Inflammatory macrophage treated with lipopolysaccharide for 1 hour (primary cell): ENCODE data around the gene ATP6V0A1.

ENCODE experiments used
- DNase-seq, 2 donors: peaks; one replicate each; pipeline ENCODE4 v3.0.0-alpha.2; 2020 to 2022

Gene ATP6V0A1

DNA sequence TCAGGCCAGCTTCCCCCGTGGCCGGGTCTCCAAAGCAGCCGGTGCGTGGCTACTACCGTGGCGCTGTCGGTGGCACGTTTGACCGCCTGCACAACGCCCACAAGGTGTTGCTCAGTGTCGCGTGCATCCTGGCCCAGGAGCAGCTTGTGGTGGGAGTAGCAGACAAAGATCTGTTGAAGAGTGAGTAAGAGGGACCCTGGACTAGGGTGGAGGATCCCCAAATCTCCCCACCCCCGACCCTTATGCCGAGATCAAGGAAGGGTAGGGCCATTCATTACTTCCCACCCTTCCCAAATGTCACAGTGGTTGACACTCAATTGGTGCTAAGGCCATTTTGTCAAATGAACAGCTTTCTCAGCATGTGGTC, 104.4 kb downstream of the ATP6V0A1 start:
- no peak for DNase-seq

DNA sequence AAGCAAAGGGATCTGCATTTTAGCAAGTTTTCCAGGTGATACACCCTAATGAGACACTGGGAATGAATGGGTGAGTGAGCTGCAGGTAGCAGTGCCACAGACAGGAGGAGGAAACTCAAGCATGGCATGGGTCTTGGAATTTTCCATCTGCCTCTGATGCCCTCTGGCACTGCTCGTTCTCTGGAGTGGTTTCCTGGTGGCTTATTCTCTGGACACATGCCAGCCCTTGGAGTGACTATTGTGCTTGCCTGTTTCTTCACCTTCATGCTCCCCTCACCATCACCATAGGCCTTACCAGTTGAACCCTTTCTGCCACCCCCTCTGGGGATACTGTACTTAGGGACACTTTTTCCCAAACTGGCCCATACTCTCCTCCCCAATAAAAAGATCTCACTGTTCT, 104.9 kb downstream of the ATP6V0A1 start:
- no peak for DNase-seq

DNA sequence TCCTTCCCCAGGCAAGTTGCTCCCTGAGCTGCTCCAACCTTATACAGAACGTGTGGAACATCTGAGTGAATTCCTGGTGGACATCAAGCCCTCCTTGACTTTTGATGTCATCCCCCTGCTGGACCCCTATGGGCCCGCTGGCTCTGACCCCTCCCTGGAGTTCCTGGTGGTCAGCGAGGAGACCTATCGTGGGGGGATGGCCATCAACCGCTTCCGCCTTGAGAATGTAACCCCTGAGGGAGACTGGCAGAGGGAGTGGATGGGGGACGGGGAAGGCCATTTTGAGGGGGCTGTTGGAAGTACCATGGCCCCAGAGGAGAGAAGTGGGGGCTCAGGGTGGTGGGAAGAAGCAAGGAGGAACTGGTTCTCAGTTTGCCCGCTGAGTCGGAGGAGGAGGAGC, 105.3 kb downstream of the ATP6V0A1 start:
- DNase-seq: no peak

DNA sequence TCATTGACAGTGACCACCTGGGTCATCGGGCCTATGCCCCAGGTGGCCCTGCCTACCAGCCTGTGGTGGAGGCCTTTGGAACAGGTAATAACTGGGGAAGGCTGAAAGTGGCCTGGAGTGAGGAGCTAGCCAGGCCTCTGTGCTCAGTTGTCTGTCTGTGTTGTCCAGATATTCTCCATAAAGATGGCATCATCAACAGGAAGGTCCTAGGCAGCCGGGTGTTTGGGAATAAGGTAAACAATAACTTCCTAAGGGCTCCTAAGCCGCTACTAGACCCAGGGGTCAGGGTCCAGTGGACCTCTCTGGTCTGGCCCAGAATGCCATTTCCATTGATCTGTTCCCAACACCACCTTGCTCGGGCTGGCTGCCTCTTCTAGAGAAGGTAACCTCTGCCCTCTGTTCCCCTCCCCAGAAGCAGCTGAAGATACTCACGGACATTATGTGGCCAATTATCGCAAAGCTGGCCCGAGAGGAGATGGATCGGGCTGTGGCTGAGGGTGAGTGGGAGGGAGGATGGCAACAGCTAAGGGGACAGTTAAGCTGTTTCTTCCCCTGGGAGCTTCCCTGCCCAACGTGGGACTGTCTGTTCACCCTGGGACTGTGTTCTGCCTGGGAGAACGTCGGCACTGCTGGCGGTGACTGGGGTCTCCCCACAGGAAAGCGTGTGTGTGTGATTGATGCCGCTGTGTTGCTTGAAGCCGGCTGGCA, 106.3 kb downstream of the ATP6V0A1 start:
- DNase-seq: no peak

DNA sequence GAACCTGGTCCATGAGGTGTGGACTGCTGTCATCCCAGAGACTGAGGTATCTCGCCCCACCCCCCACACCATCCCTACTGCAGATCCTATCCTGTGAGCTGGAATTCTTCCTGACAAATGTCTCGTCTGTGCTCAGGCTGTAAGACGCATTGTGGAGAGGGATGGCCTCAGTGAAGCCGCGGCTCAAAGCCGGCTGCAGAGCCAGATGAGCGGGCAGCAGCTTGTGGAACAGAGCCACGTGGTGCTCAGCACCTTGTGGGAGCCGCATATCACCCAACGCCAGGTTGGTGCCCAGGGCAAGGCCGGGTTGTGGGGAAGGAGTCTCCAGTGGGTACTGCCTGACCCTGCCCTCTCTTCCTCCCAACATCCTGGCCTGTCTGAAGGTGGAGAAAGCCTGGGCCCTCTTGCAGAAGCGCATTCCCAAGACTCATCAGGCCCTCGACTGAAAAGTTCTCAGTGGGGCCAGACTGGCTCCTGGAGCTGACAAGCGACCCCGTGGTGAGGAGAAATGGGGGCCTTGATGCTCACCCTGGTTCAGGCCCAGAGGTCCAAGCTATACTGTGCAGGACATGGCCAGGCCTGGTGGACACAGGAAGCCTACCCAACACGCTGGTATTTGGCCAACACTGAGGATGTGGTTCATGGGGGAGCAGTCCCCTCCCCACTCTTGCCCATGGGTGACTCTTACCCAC, 107.0 kb downstream of the ATP6V0A1 start:
- no peak for DNase-seq

DNA sequence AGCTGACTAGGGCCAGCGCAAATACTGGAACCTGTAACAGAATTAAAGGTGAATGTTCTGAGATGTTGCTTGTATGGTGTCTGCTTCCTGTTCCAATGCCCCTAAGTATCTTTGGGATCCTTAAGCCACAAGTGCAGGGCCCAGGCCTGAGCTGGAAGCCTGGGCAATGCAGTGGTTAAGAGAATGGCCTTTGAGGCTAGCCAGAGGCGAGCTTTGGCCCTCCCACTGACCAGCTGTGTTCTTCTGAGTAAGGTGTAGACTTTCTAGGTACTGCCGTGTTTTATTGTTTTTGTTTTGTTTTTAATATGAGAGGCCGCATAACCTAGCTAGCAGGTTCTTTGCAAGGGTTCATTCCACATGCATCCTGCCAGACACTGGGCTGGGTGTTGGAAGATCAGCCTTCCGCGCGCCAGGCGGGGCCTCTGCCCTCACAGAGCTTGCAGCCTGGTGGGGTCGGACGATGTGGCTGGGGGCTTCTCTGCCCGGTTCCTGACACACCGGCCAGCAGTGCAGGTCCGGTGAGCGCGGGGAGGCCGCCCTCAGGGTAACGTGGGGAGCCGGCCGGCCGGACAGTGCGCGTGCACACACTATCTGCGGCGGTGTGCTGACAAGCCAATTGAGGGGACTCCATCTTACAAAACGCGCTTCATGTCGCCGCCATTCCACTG, 107.7 kb downstream of the ATP6V0A1 start:
- no peak for DNase-seq

DNA sequence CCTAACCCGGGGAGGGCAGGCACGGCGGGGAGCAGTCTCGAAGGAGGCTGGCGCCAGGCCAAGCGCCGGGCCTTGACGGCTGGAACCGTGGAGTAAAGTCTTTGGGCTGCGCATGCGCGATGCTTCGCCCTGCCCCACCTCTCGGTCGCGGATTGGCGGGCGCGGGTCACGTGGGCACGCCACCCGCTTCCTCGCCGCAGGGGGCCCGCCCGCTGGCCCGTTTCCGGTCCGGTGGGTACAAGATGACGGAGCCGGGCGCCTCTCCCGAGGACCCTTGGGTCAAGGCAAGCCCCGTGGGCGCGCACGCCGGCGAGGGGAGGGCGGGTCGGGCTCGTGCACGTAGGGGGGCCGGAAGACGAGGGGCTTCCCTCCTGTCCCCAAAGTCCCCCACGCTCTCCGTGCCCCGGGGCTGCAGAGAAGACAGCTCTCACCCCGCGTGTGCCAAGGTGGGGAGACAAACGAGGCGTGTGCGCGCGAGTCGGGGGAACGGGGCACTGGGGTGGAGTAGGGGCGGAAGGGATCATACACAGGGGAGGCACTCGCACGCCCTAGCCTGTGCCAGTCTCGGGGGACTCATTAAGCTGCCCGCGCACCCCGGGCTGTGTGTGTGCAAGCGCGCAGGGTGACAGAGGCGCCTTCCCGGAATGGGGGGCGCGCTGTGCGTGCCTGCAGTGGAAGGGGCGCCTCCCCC, 108.3 kb downstream of the ATP6V0A1 start, which contains the start of gene MLX:
TSS of gene MLX (plus strand) at position 218 of the 691 bp plus-strand sequence. CDS start at position 243, 25 bp downstream.
- DNase-seq: peak; percentile 87 to 96

DNA sequence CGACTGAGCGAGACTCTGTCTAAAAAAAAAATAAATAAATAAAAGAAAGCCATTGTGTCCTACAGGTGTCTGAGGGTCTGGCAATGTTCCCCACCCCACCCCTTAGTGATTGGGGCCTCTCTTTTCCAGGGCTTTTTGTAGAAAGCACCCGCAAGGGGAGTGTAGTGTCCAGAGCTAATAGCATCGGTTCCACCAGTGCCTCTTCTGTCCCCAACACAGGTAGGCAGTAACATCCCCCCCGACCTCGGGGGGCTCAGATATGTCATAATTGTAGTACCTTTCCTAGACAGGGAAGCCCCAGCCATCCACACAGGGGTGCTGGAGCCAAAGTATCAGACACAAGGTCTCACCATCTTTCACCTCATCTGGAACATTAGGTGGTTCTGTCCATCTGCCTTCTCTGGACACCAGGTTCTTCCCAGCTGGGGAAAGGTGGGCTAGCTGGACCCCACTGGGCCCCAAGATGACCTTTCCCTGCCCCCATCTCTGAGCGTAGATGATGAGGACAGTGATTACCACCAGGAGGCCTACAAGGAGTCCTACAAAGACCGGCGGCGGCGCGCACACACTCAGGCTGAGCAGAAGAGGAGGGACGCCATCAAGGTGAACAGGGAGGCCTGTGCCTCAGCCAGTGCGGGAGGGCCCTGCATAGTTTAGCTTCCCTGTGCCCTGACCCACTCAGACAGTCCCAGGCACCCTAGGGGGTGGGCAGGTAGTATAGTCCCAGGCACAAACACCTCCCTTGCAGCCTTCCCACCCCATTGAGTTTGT, 109.8 kb downstream of the ATP6V0A1 start:
- no peak for DNase-seq

DNA sequence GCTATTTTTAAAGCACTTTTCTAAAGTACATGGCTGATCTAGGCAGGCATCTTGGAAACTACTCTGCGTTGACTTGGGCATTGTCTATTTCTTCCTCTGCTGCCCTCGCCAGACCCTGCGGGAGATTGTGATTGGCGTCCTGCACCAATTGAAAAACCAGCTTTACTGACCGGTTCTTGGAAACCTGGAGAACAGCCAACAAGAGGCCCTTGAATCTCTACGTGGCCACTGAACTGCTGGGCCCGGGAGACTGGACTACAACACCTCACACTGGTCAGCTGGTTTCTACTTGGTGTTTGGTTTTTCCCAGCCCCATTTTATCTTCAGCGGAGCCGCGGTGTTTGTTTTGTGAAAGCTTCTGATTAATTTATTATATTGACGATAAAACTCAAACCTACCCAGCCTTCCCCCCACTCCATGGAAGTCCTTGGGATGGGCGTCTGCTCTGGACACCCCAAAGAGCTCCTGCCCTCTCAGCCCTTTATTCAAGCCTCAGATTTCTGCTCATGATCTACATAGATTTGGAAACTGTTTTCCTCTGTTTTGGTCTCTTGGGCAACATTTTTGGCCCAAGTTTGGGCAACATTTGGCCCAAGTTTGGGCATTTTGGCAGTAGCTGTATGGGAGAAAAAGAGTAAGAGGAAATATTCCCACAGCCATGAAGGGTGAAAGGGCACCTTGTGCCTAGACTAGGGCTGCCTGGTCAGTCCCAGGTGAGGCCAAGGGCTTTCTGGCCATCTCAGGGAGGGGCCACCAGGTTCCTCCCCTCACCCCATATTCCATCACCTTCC, 113.0 kb downstream of the ATP6V0A1 start:
- no peak for DNase-seq
